ENCODE results near the gene CCDC122.

GRCh38 chr13:43911871-43912270 is 32.3 kb upstream of the CCDC122 start:
- no peak for TF ChIP-seq REST (IDR thresholded peaks at IDR 0.05; ENCODE audit: insufficient read depth in 1 of 2, low read depth in 2 of 2, low read length in 2 of 2)
- no peak for TF ChIP-seq TAF1 (IDR thresholded peaks at IDR 0.05; ENCODE audit: borderline replicate concordance, insufficient read depth, low read length)
- no peak for TF ChIP-seq POLR2AphosphoS5 (IDR thresholded peaks at IDR 0.05; ENCODE audit: low read depth, low read length)
- no peak for TF ChIP-seq SIN3A (IDR thresholded peaks at IDR 0.05; ENCODE audit: borderline replicate concordance, insufficient read depth, low read length)

Measured in PFSK-1 (cell line).